Natural killer cell (primary cell): ENCODE data around the gene ZNF778. TPM values are rescaled to one million over a fixed set of nuclear protein-coding genes. Genes with fewer than 3 reads are reported as not detected.

Experiments
- ATAC-seq, 3 donors: fragments of 150-1000 bp in 2 of 3; fragments of 200-7000 bp in 1 of 3; cut with Tn5 transposase; 1 replicate in 1 of 3; 2 replicates in 2 of 3; pipeline ENCODE4 v1.10.0; 2021; ENCODE audit warnings: mild to moderate bottlenecking in 2 of 3, moderate library complexity in 2 of 3
- DNase-seq, 2 donors: peaks; one replicate each; pipeline versions ENCODE4 v3.0.0 to v3.0.0-alpha.2; 2013 to 2021; ENCODE audit warnings: mixed read lengths in 1 of 2
- H3K27ac ChIP-seq: one replicate; pipeline ENCODE4 v1.5.1; 2013; ENCODE audit warnings: mild to moderate bottlenecking, low read length
- H3K27me3 ChIP-seq: one replicate; pipeline ENCODE4 v1.6.1; 2013; ENCODE audit warnings: low read length; ENCODE audit not compliant: control insufficient read depth, insufficient read depth
- H3K36me3 ChIP-seq: one replicate; pipeline ENCODE4 v1.6.1; 2013; ENCODE audit warnings: low read length; ENCODE audit not compliant: control insufficient read depth, insufficient read depth
- H3K4me1 ChIP-seq: one replicate; pipeline ENCODE4 v1.6.1; 2013; ENCODE audit warnings: low read length; ENCODE audit not compliant: control insufficient read depth, insufficient read depth
- H3K4me3 ChIP-seq: one replicate; pipeline ENCODE4 v1.5.1; 2013; ENCODE audit warnings: low read length
- H3K9me3 ChIP-seq: one replicate; pipeline ENCODE4 v1.6.1; 2013; ENCODE audit warnings: low read length; ENCODE audit not compliant: control insufficient read depth, insufficient read depth
- H3K27ac Mint-ChIP-seq, 2 donors: one replicate each; pipeline ENCODE4 v1.8.0; 2022; ENCODE audit warnings: mild to moderate bottlenecking in 2 of 2, mixed read lengths in 2 of 2, moderate library complexity in 1 of 2
- H3K27me3 Mint-ChIP-seq, 2 donors: one replicate each; pipeline ENCODE4 v1.8.0; 2022; ENCODE audit warnings: low read depth in 2 of 2, mixed read lengths in 2 of 2
- H3K36me3 Mint-ChIP-seq: one replicate; pipeline ENCODE4 v1.8.0; 2022; ENCODE audit warnings: mixed read lengths
- H3K4me1 Mint-ChIP-seq, 2 donors: one replicate each; pipeline ENCODE4 v1.8.0; 2022; ENCODE audit warnings: mixed read lengths in 2 of 2
- H3K4me3 Mint-ChIP-seq: one replicate; pipeline ENCODE4 v1.8.0; 2022; ENCODE audit warnings: mild to moderate bottlenecking, moderate library complexity, mixed read lengths
- H3K9me3 Mint-ChIP-seq, 2 donors: one replicate each; pipeline ENCODE4 v1.8.0; 2022; ENCODE audit warnings: mixed read lengths in 2 of 2
- WGBS: methylation state at CpG from one replicate; pipeline ENCODE4 v1.1.7; 2013; ENCODE audit warnings: missing lambda C conversion rate; ENCODE audit not compliant: insufficient coverage; 5-methylcytosine and 5-hydroxymethylcytosine counted together
- intact Hi-C: fragments of 100-400 bp; cut with micrococcal nuclease; formaldehyde crosslinking; loops from one replicate; pipeline ENCODE4 v1.14.2; 2022
- total RNA-seq, 4 donors: library from RNA; stranded (reverse); fragments of 120-200 nt in 1 of 4; gene quantifications; one replicate each; pipeline versions ENCODE4 v1.2.3 to v1.2.4, GENCODE V29; 2013 to 2022
- TF ChIP-seq, protein P1 (sequence below): fragments of 200-600 bp; IDR thresholded peaks from one replicate; pipeline ENCODE4 v1.8.0; 2022; ENCODE audit warnings: antibody characterized with exemption

ZNF778 gene
- total RNA-seq, 3 donors from 2014 or later (not counting 1 experiment from before 2014, with no cell fraction given), result 7.0 to 14.1 (median 11.8) TPM

DNA sequence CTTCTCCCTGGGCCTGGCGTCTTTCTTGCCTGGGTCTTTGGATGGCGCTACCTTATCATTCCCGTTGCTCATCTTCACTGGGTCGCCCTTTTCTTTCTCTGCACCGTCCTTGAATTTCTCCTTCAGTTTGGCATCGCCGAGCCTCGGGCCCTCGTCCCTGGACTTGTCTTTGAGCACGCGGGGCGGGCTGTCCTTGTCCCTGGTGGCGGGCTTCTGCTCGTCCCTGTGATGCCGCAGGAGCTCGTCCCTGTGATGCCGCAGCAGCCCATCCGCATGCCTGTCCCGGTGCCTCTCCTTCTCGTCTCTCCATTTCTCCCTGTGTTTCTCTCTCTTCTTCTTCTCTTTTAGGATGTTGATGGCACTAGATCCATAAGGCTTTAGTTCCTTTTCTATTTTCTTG is 64.3 kb downstream of the ZNF778 start:
- H3K9me3 Mint-ChIP-seq, result no peaks in the 10 kb centered on the region
- whole genome bisulfite sequencing, result 98% methylated on average over 20 of the region's 20 CpGs
- H3K4me1 Mint-ChIP-seq, result peaks cover 0 to 4% of the 10 kb centered on the region in 2 donors
- H3K27me3 Mint-ChIP-seq, result no peaks in the 10 kb centered on the region
- H3K36me3 Mint-ChIP-seq, result no peaks in the 10 kb centered on the region
- Histone ChIP-seq H3K4me1 (no peaks in the 10 kb centered on the region), H3K4me3 (no peak overlapping the region), H3K9me3 (no peaks in the 10 kb centered on the region), H3K36me3 (peaks cover 75% of the 10 kb centered on the region), H3K27ac (no peak overlapping the region), H3K27me3 (no peaks in the 10 kb centered on the region)
- DNase-seq (no peak), ATAC-seq (no peak)
- no peak overlapping the region for H3K27ac Mint-ChIP-seq
- TF ChIP-seq, protein P1, sequence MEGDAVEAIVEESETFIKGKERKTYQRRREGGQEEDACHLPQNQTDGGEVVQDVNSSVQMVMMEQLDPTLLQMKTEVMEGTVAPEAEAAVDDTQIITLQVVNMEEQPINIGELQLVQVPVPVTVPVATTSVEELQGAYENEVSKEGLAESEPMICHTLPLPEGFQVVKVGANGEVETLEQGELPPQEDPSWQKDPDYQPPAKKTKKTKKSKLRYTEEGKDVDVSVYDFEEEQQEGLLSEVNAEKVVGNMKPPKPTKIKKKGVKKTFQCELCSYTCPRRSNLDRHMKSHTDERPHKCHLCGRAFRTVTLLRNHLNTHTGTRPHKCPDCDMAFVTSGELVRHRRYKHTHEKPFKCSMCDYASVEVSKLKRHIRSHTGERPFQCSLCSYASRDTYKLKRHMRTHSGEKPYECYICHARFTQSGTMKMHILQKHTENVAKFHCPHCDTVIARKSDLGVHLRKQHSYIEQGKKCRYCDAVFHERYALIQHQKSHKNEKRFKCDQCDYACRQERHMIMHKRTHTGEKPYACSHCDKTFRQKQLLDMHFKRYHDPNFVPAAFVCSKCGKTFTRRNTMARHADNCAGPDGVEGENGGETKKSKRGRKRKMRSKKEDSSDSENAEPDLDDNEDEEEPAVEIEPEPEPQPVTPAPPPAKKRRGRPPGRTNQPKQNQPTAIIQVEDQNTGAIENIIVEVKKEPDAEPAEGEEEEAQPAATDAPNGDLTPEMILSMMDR, result no peak
- no peak overlapping the region for H3K4me3 Mint-ChIP-seq
- intact Hi-C loops, result no loop called here

DNA sequence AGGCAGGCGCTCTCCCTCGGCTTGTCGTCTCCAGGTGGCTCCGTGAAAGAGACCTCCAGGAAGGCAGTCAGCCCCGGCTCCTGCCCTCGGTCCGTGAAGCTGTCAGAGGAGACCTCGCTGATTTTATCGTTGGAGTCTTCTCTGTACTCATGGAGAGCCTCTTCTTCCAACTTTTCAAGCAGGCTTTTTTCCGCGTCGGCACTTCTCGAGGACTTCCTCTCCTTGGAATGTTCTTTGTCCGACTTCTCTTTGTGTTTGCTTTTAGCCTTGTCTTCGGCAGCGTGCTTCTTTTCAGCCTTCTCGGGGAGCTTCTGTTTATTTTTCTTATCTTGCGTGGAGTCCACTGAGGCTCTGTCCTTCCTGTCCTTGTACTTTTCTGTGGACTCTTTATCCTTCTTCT is 65.0 kb downstream of the ZNF778 start:
- peaks cover 0 to 4% of the 10 kb centered on the region in 2 donors for H3K4me1 Mint-ChIP-seq
- peaks cover 76% of the 10 kb centered on the region for H3K36me3 ChIP-seq

DNA sequence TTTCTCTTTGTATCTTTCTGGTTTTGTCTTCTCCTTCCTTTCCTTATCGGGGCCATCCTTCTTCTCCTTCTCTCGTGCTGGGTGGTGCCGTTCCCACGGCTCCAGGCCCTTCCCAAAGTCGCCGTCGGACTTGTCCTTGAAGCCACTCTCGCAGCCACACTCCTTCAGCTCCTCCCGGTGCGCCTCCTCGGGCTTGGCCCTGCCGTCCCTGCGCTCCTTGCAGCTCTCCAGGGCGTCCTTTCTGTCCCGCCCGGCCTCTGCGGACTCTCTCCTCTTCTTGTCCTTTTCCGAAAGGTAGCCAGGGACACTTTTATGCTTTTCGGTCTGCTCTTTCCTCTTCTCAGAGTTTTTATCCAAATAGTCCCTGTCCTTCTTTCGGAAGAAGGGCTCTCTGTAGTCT is 65.9 kb downstream of the ZNF778 start:
- ATAC-seq, result no peak
- DNase-seq, result no peak
- Histone ChIP-seq H3K4me3 (no peak overlapping the region), H3K4me1 (no peaks in the 10 kb centered on the region), H3K27ac (no peak overlapping the region), H3K27me3 (no peaks in the 10 kb centered on the region), H3K36me3 (peaks cover 78% of the 10 kb centered on the region), H3K9me3 (no peaks in the 10 kb centered on the region)
- H3K27ac Mint-ChIP-seq, result no peak overlapping the region
- intact Hi-C loops, result no loop called here
- H3K4me3 Mint-ChIP-seq, result no peak overlapping the region
- H3K36me3 Mint-ChIP-seq, result no peaks in the 10 kb centered on the region
- H3K9me3 Mint-ChIP-seq, result no peaks in the 10 kb centered on the region
- H3K27me3 Mint-ChIP-seq, result no peaks in the 10 kb centered on the region
- H3K4me1 Mint-ChIP-seq, result no peaks in the 10 kb centered on the region
- TF ChIP-seq, protein P1, result no peak
- WGBS, result 93% methylated on average over 20 of the region's 20 CpGs

More for the DNA sequence above, 65.0 kb downstream of the ZNF778 start:
- Histone ChIP-seq H3K4me3 (no peak overlapping the region), H3K9me3 (no peaks in the 10 kb centered on the region), H3K4me1 (no peaks in the 10 kb centered on the region), H3K27me3 (no peaks in the 10 kb centered on the region), H3K27ac (no peak overlapping the region)
- no peaks in the 10 kb centered on the region for H3K9me3 Mint-ChIP-seq
- DNase-seq (no peak), ATAC-seq (no peak)
- intact Hi-C loops, result no loop called here
- no peak overlapping the region for H3K4me3 Mint-ChIP-seq
- 96% methylated on average over 18 of the region's 18 CpGs for WGBS
- no peak overlapping the region for H3K27ac Mint-ChIP-seq
- H3K27me3 Mint-ChIP-seq, result no peaks in the 10 kb centered on the region
- TF ChIP-seq, protein P1, result no peak
- H3K36me3 Mint-ChIP-seq, result no peaks in the 10 kb centered on the region

DNA sequence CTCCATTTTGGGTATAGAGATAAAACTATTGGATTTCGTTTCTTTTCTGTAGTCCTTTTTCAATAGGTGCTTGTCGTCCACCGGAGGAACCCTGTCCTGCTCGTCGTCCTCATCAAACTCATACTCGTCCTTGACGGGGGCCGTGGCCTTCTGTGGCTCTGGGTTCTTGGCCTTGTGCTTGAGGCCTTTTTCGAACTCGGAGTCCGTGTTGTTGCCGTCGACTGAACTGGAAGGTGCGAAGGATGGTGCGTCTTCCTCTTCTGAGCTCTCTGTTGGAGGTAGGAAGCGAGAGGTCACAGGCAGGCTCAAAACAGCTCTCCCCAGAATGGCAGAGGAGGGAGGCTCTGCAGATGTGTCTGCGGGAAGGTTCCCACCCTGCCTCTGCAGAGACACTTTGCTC is 67.9 kb downstream of the ZNF778 start:
- no peak overlapping the region for H3K4me3 Mint-ChIP-seq
- DNase-seq, result no peak
- H3K9me3 Mint-ChIP-seq, result no peaks in the 10 kb centered on the region
- peaks cover 5% of the 10 kb centered on the region for H3K4me1 ChIP-seq
- 98% methylated on average over 17 of the region's 17 CpGs for WGBS
- H3K27me3 Mint-ChIP-seq, result no peaks in the 10 kb centered on the region
- ATAC-seq, result no peak
- H3K9me3 ChIP-seq, result no peaks in the 10 kb centered on the region
- intact Hi-C loops, result no loop called here
- H3K27me3 ChIP-seq, result no peaks in the 10 kb centered on the region
- H3K4me3 ChIP-seq, result no peak overlapping the region
- peaks cover 7% of the 10 kb centered on the region in 2 donors for H3K4me1 Mint-ChIP-seq
- TF ChIP-seq, protein P1, result no peak
- no peaks in the 10 kb centered on the region for H3K36me3 Mint-ChIP-seq
- no peak overlapping the region for H3K27ac Mint-ChIP-seq
- no peak overlapping the region for H3K27ac ChIP-seq
- peaks cover 76% of the 10 kb centered on the region for H3K36me3 ChIP-seq
